ENCODE data around the gene PLA2G6. TPM values are rescaled to one million over a fixed set of nuclear protein-coding genes. Genes with fewer than 3 reads are reported as not detected.

Gene PLA2G6
- total and polyA plus RNA-seq, 2 of the 4 experiments (the other 2 are of a cell fraction), result 6.1 to 10.3 TPM

DNA sequence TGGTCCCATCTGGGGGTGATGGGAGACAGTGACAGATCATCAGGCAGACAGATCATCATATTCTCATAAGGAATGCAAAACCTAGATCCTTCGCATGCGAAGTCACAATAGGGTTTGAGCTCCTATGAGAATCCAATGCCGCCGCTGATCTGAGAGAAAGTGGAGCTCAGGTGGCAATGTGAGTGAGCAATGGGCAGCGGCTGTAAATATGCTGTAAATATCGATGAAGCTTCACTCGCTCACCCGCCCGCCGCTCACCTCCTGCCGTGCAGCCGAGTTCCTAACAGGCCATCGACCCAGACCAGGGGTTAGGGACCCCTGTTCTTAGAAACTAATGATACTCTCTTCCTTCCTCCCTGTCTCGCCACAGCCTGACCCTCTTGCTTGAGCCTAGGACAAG is 9.4 kb upstream of the PLA2G6 start:
- no peak overlapping the region for H4K5ac ChIP-seq (ENCODE audit: low read depth, low read length)
- no TSS peak for BruUV-seq (replicated peaks)
- no peak overlapping the region for H3K4me3 ChIP-seq (ENCODE audit: insufficient read depth, low read depth, low read length)
- H4K8ac ChIP-seq (ENCODE audit: low read depth in 2 of 2, low read length in 2 of 2), result no peak overlapping the region
- POLR2A ChIA-PET (ENCODE audit: unreplicated experiment), result no interaction called here
- dilution Hi-C loops (cut with HindIII; ENCODE audit: low sequenced_read_pairs, unreplicated experiment), result no loop called here
- peak overlapping the region; percentile 85 for H2AK5ac ChIP-seq (ENCODE audit: low read depth, low read length)
- H2BK5ac ChIP-seq (ENCODE audit: low read depth, low read length, poor library complexity, severe bottlenecking), result no peak overlapping the region
- 0 out of 2 replicates have a peak overlapping the region, but pooled peaks have one; percentile 20 for H2BK20ac ChIP-seq (ENCODE audit: low read depth, low read length)
- peak overlapping the region; percentile 42 for H2AK9ac ChIP-seq (replicated peaks; ENCODE audit: low read depth, low read length, poor library complexity)
- peaks cover 20% of the 10 kb centered on the region for H3K4me1 ChIP-seq (ENCODE audit: control insufficient read depth, insufficient read depth, low read length)
- H4K91ac ChIP-seq (ENCODE audit: insufficient read depth, low read depth, low read length), result no peak overlapping the region
- H3K18ac ChIP-seq (ENCODE audit: low read depth, low read length), result no peak overlapping the region
- DNase-seq (no peak), ATAC-seq (ENCODE audit: low read depth) (no peak)
- H2AFZ ChIP-seq (replicated peaks; ENCODE audit: low read length, poor library complexity), result peak overlapping the region; percentile 32
- no peak overlapping the region for H3K14ac ChIP-seq (replicated peaks; ENCODE audit: low read depth, low read length)
- CTCF ChIA-PET, result no interaction called here
- intact Hi-C loops (cut with micrococcal nuclease), result no loop called here
- peaks cover 12% of the 10 kb centered on the region for H3K9me1 ChIP-seq (ENCODE audit: insufficient read depth, low read length)
- H3K27me3 ChIP-seq (ENCODE audit: control insufficient read depth, insufficient read depth, low read length), result no peaks in the 10 kb centered on the region
- no peak overlapping the region for H2BK120ac ChIP-seq (ENCODE audit: low read depth, low read length)
- WGBS, 2 experiments (ENCODE audit: extremely low coverage in 2 of 2, insufficient read length in 1 of 2), result 93% methylated on average over 2 of the region's 14 CpGs; no CpG with 5 or more reads in 1 of the 2 experiments
- no peak overlapping the region for H3K23ac ChIP-seq (ENCODE audit: low read depth, low read length)
- H3K27ac ChIP-seq (ENCODE audit: insufficient read depth, low read length), result no peak overlapping the region
- peak overlapping the region; percentile 47; the same call in 1 of the 2 replicates for H3K4ac ChIP-seq (ENCODE audit: low read depth, low read length)
- in situ Hi-C loops (cut with MboI; ENCODE audit: low sequenced_read_pairs), result no loop called here
- no peaks in the 10 kb centered on the region for H3K36me3 ChIP-seq (ENCODE audit: control insufficient read depth, insufficient read depth, low read length)
- no peak overlapping the region for H3K56ac ChIP-seq (ENCODE audit: extremely low read depth, insufficient read depth, low read length)
- H4K20me1 ChIP-seq (ENCODE audit: insufficient read depth, low read length), result no peaks in the 10 kb centered on the region
- H3K9me3 ChIP-seq (ENCODE audit: control insufficient read depth, insufficient read depth, low read length), result no peaks in the 10 kb centered on the region
- H3K9ac ChIP-seq (ENCODE audit: low read depth, low read length), result no peak overlapping the region
- H3K4me2 ChIP-seq (ENCODE audit: low read depth, low read length), result no peak overlapping the region
- TF ChIP-seq CHD1 (IDR thresholded peaks at IDR 0.05; ENCODE audit: low read depth, low read length) (no peak), FOS (IDR thresholded peaks at IDR 0.05; ENCODE audit: low read depth, low read length) (no peak), SMC3 (IDR thresholded peaks at IDR 0.05; ENCODE audit: low read depth, low read length) (no peak), RCOR1 (IDR thresholded peaks at IDR 0.05; ENCODE audit: insufficient replicate concordance, low read length) (no peak), MAZ (IDR thresholded peaks at IDR 0.05; ENCODE audit: borderline replicate concordance, low read depth, low read length) (no peak), NFE2L2 (IDR thresholded peaks at IDR 0.05; ENCODE audit: low read depth, low read length) (no peak), ELK1 (IDR thresholded peaks at IDR 0.05; ENCODE audit: borderline replicate concordance, low read depth, low read length) (no peak), POLR2A (IDR thresholded peaks at IDR 0.05; ENCODE audit: low read depth, low read length) (no peak), RAD21 (IDR thresholded peaks at IDR 0.05; ENCODE audit: low read length) (no peak), MXI1 (IDR thresholded peaks at IDR 0.05; ENCODE audit: borderline replicate concordance, low read depth, low read length) (no peak), MAFK (IDR thresholded peaks at IDR 0.05; ENCODE audit: low read depth, low read length) (no peak), BHLHE40 (IDR thresholded peaks at IDR 0.05; ENCODE audit: low read depth, low read length) (no peak)
- TF ChIP-seq, protein P1, sequence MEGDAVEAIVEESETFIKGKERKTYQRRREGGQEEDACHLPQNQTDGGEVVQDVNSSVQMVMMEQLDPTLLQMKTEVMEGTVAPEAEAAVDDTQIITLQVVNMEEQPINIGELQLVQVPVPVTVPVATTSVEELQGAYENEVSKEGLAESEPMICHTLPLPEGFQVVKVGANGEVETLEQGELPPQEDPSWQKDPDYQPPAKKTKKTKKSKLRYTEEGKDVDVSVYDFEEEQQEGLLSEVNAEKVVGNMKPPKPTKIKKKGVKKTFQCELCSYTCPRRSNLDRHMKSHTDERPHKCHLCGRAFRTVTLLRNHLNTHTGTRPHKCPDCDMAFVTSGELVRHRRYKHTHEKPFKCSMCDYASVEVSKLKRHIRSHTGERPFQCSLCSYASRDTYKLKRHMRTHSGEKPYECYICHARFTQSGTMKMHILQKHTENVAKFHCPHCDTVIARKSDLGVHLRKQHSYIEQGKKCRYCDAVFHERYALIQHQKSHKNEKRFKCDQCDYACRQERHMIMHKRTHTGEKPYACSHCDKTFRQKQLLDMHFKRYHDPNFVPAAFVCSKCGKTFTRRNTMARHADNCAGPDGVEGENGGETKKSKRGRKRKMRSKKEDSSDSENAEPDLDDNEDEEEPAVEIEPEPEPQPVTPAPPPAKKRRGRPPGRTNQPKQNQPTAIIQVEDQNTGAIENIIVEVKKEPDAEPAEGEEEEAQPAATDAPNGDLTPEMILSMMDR (conservative IDR thresholded peaks at IDR 0.05; ENCODE audit: low read depth, low read length), result no peak
- H2BK15ac ChIP-seq (ENCODE audit: low read depth, low read length), result no peak overlapping the region
- H3K79me1 ChIP-seq (ENCODE audit: low read depth in 1 of 2, low read length in 2 of 2), result no peaks in the 10 kb centered on the region

All from IMR-90 (cell line).